ENCODE results near the gene PARD3B. TPM values are rescaled to one million over a fixed set of nuclear protein-coding genes. Genes with fewer than 3 reads are reported as not detected.

Gene PARD3B
- total and polyA plus RNA-seq, 10 of the 15 experiments (the other 5 are each of a cell fraction or from before 2014, with no cell fraction given) = 0.01 to 0.54 (median 0.07) TPM; not detected in 7

- no peak for DNase-seq (ENCODE audit: low read depth, low spot score)
- Histone ChIP-seq H2AFZ (ENCODE audit: control insufficient read depth, low read depth, low read length) (no peak overlapping the region), H3K4me3 (no peak overlapping the region), H3K36me3 (ENCODE audit: control insufficient read depth in 2 of 2, insufficient read depth in 2 of 2, low read length in 1 of 2) (no peaks in the 10 kb centered on the region), H3K9ac (ENCODE audit: control insufficient read depth, insufficient read depth, low read length) (no peak overlapping the region), H3K27me3 (replicated peaks in 1 of 2; ENCODE audit: control insufficient read depth in 2 of 2, insufficient read depth in 2 of 2, low read length in 1 of 2) (peaks cover 0 to 3% of the 10 kb centered on the region in 2 experiments; a peak in 1 of 4 replicates), H3K4me2 (ENCODE audit: control insufficient read depth, insufficient read depth) (no peak overlapping the region), H3K79me2 (ENCODE audit: control insufficient read depth, insufficient read depth, low read length) (no peaks in the 10 kb centered on the region), H4K20me1 (ENCODE audit: control insufficient read depth, insufficient read depth) (no peaks in the 10 kb centered on the region), H3K9me3 (replicated peaks; ENCODE audit: control insufficient read depth, insufficient read depth, low read length) (no peaks in the 10 kb centered on the region), H3K4me1 (ENCODE audit: control insufficient read depth, insufficient read depth, low read length) (no peaks in the 10 kb centered on the region), H3K27ac (ENCODE audit: control insufficient read depth, insufficient read depth) (no peak overlapping the region)
- RAD21 ChIA-PET (ENCODE audit: unreplicated experiment) = no interaction called here
- TF ChIP-seq ZNF622 (IDR thresholded peaks at IDR 0.05) (no peak), CHD4 (IDR thresholded peaks at IDR 0.05) (no peak), RAD21 (IDR thresholded peaks at IDR 0.05; ENCODE audit: insufficient read depth, low read depth, low read length) (no peak), E2F4 (IDR thresholded peaks at IDR 0.05; ENCODE audit: low read depth, low read length) (no peak), BCLAF1 (IDR thresholded peaks at IDR 0.05) (no peak), TCF7 (IDR thresholded peaks at IDR 0.05; ENCODE audit: borderline replicate concordance) (no peak), BRCA1 (IDR thresholded peaks at IDR 0.05; ENCODE audit: low read depth, low read length) (no peak), POLR2A (IDR thresholded peaks at IDR 0.05; ENCODE audit: low read depth, low read length) (no peak), POU2F2 (IDR thresholded peaks at IDR 0.05; ENCODE audit: borderline replicate concordance, low read depth, low read length) (no peak), ATF2 (IDR thresholded peaks at IDR 0.05; ENCODE audit: low read length) (no peak), CREM (IDR thresholded peaks at IDR 0.05; ENCODE audit: low read depth) (no peak), SREBF1 (IDR thresholded peaks at IDR 0.05; ENCODE audit: low read length) (no peak), RUNX3 (IDR thresholded peaks at IDR 0.05; ENCODE audit: low read length) (no peak), SMAD5 (IDR thresholded peaks at IDR 0.05; ENCODE audit: low read depth) (no peak), EED (IDR thresholded peaks at IDR 0.05; ENCODE audit: low read depth) (no peak), HDAC2 (IDR thresholded peaks at IDR 0.05) (no peak), ASH2L (IDR thresholded peaks at IDR 0.05; ENCODE audit: borderline replicate concordance, low read depth) (no peak), SMAD1 (IDR thresholded peaks at IDR 0.05; ENCODE audit: low read depth, partially characterized antibody) (no peak), MAX (IDR thresholded peaks at IDR 0.05; ENCODE audit: low read depth, low read length) (no peak)
- CTCF ChIA-PET = no interaction called here
- SMC1A ChIA-PET (ENCODE audit: uncharacterized antibody, unreplicated experiment) = interaction anchor here (1.2 kb wide), 1 partner anchor 48 kb away, joined by 3 read pairs; no protein-coding TSS in a partner anchor
- intact Hi-C loops (cut with micrococcal nuclease; ENCODE audit: unreplicated experiment) = no loop called here
- ATAC-seq = no peak
- BruUV-seq (replicated peaks) = no TSS peak
- POLR2A ChIA-PET = no interaction called here
- in situ Hi-C loops (cut with MboI) = no loop called here
- WGBS (ENCODE audit: insufficient coverage, insufficient replicate concordance, low lambda C conversion rate, missing lambda C conversion rate) = 61% methylated on average over 2 of the region's 2 CpGs
- FAIRE-seq = no peak
Observed at GRCh38 chr2:205471776-205472175, 926.5 kb downstream of the PARD3B start.
